ENCODE measurements around the gene CTSC. TPM values are rescaled to one million over a fixed set of nuclear protein-coding genes. Genes with fewer than 3 reads are reported as not detected.

CTSC gene
- total and polyA plus RNA-seq, 9 of the 15 experiments (the other 6 are each of a cell fraction or from before 2014, with no cell fraction given), result 113 to 403 (median 187) TPM

DNA sequence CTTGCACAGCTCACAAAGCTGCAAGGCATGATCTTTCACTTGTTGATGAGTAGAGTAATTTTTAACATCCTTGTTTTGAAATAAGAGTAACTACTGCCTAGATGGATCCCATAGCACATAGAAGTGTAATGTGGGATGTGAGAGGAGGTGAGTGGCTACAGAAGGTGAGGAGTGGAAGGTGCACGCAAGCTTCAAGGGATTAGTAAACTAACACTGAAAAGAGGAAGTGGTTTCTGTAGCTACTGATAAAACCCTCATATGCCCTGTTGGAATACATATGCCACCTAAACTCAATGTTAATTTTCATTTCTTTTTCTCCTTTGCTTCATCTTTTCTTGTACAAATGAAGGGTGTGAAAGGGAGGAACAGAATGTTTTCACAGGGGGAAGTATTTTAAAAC, 22.0 kb upstream of the CTSC start (continued):
- TF ChIP-seq ATF1 (CRISPR knock-in tag; IDR thresholded peaks at IDR 0.05) (no peak), ATF1 (tag; IDR thresholded peaks at IDR 0.05) (no peak), ZNF263 (CRISPR knock-in tag; IDR thresholded peaks at IDR 0.05; ENCODE audit: borderline replicate concordance) (no peak), RBBP5 (IDR thresholded peaks at IDR 0.05; ENCODE audit: borderline replicate concordance, insufficient read depth, low read length, poor library complexity, severe bottlenecking) (no peak), NCOR1 (IDR thresholded peaks at IDR 0.05) (no peak), FIP1L1 (IDR thresholded peaks at IDR 0.05; ENCODE audit: low read depth, low read length, poor library complexity, severe bottlenecking) (no peak), SREBF2 (CRISPR knock-in tag; IDR thresholded peaks at IDR 0.05) (no peak), SMARCE1 (IDR thresholded peaks at IDR 0.05) (peak; percentile 92), CREB1 (IDR thresholded peaks at IDR 0.05) (no peak), CREB1 (CRISPR knock-in tag; IDR thresholded peaks at IDR 0.05) (no peak), HNRNPH1 (optimal IDR thresholded peaks at IDR 0.05; ENCODE audit: low read depth, low read length) (no peak), GATAD2B (IDR thresholded peaks at IDR 0.05; ENCODE audit: borderline replicate concordance) (no peak), BRCA1 (IDR thresholded peaks at IDR 0.05) (no peak), BRCA1 (CRISPR knock-in tag; IDR thresholded peaks at IDR 0.05) (no peak), HDAC2 (IDR thresholded peaks at IDR 0.05) (peak; percentile 68; the same call in 1 of the 2 replicates), ZNF217 (CRISPR knock-in tag; IDR thresholded peaks at IDR 0.05) (no peak), BDP1 (IDR thresholded peaks at IDR 0.05; ENCODE audit: insufficient read depth, insufficient read length) (no peak), POLR3A (IDR thresholded peaks at IDR 0.05; ENCODE audit: borderline replicate concordance, extremely low read depth, insufficient read depth, insufficient read length) (no peak), GATAD2A (IDR thresholded peaks at IDR 0.05) (no peak), RBM39 (optimal IDR thresholded peaks at IDR 0.05; ENCODE audit: low read depth, low read length) (no peak), CBX8 (IDR thresholded peaks at IDR 0.05; ENCODE audit: borderline replicate concordance, extremely low read depth, low read depth, low read length, poor library complexity, severe bottlenecking) (no peak)
- TF ChIP-seq, protein P1, sequence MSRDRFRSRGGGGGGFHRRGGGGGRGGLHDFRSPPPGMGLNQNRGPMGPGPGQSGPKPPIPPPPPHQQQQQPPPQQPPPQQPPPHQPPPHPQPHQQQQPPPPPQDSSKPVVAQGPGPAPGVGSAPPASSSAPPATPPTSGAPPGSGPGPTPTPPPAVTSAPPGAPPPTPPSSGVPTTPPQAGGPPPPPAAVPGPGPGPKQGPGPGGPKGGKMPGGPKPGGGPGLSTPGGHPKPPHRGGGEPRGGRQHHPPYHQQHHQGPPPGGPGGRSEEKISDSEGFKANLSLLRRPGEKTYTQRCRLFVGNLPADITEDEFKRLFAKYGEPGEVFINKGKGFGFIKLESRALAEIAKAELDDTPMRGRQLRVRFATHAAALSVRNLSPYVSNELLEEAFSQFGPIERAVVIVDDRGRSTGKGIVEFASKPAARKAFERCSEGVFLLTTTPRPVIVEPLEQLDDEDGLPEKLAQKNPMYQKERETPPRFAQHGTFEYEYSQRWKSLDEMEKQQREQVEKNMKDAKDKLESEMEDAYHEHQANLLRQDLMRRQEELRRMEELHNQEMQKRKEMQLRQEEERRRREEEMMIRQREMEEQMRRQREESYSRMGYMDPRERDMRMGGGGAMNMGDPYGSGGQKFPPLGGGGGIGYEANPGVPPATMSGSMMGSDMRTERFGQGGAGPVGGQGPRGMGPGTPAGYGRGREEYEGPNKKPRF (IDR thresholded peaks at IDR 0.05; ENCODE audit: low read depth, low read length), result no peak
- TF ChIP-seq, protein P2, sequence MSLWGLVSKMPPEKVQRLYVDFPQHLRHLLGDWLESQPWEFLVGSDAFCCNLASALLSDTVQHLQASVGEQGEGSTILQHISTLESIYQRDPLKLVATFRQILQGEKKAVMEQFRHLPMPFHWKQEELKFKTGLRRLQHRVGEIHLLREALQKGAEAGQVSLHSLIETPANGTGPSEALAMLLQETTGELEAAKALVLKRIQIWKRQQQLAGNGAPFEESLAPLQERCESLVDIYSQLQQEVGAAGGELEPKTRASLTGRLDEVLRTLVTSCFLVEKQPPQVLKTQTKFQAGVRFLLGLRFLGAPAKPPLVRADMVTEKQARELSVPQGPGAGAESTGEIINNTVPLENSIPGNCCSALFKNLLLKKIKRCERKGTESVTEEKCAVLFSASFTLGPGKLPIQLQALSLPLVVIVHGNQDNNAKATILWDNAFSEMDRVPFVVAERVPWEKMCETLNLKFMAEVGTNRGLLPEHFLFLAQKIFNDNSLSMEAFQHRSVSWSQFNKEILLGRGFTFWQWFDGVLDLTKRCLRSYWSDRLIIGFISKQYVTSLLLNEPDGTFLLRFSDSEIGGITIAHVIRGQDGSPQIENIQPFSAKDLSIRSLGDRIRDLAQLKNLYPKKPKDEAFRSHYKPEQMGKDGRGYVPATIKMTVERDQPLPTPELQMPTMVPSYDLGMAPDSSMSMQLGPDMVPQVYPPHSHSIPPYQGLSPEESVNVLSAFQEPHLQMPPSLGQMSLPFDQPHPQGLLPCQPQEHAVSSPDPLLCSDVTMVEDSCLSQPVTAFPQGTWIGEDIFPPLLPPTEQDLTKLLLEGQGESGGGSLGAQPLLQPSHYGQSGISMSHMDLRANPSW (CRISPR knock-in tag; IDR thresholded peaks at IDR 0.05), result no peak
- TF ChIP-seq, protein P3, sequence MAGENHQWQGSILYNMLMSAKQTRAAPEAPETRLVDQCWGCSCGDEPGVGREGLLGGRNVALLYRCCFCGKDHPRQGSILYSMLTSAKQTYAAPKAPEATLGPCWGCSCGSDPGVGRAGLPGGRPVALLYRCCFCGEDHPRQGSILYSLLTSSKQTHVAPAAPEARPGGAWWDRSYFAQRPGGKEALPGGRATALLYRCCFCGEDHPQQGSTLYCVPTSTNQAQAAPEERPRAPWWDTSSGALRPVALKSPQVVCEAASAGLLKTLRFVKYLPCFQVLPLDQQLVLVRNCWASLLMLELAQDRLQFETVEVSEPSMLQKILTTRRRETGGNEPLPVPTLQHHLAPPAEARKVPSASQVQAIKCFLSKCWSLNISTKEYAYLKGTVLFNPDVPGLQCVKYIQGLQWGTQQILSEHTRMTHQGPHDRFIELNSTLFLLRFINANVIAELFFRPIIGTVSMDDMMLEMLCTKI (IDR thresholded peaks at IDR 0.05; ENCODE audit: partially characterized antibody), result no peak
- TF ChIP-seq, protein P4, sequence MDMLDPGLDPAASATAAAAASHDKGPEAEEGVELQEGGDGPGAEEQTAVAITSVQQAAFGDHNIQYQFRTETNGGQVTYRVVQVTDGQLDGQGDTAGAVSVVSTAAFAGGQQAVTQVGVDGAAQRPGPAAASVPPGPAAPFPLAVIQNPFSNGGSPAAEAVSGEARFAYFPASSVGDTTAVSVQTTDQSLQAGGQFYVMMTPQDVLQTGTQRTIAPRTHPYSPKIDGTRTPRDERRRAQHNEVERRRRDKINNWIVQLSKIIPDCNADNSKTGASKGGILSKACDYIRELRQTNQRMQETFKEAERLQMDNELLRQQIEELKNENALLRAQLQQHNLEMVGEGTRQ (CRISPR knock-in tag; IDR thresholded peaks at IDR 0.05), result no peak

Measured in K562 (cell line).